Left cardiac atrium (tissue), 4 donors: ENCODE measurements around the gene PLCL1. TPM values are rescaled to one million over a fixed set of nuclear protein-coding genes. Genes with fewer than 3 reads are reported as not detected.
"Not testable (repeated sequence)": the region's sequence is repeated elsewhere in the genome, so short reads cannot be mapped to it uniquely, and the experiment has no call there.

Experiments
- ATAC-seq, 2 donors: fragments of 200-7000 bp; cut with Tn5 transposase; one replicate each; pipeline ENCODE4 v1.9.1; 2020; ENCODE audit warnings: mild to moderate bottlenecking in 2 of 2, moderate library complexity in 2 of 2
- DNase-seq: peaks from one replicate; pipeline ENCODE4 v3.0.0-alpha.2; 2020
- intact Hi-C, 2 donors: fragments of 100-400 bp; cut with DNase I; formaldehyde crosslinking; loops; one replicate each; pipeline versions ENCODE4 v1.14.1 to v1.15.1; 2022 to 2023
- total RNA-seq, 2 donors: library from RNA; stranded (reverse); fragmentation: NEBNext Ultra II Directional; extraction: Animal tissue kit (Norgen Biotek cat#: 25700); gene quantifications; one replicate each; pipeline ENCODE4 v1.2.1, GENCODE V29; 2021
- donor health status: DM: no; HTN: yes; CAD: no.
- donor health status: DM: no; HTN: yes; CAD: no; lungs with severe emphysema.
- donor health status: DM: yes; HTN: yes; CAD: no.
- donor health status: Dilated cardiomyopathy.

The PLCL1 gene
- total RNA-seq, 2 donors from 2014 or later: 17.7 to 19.1 TPM

DNA sequence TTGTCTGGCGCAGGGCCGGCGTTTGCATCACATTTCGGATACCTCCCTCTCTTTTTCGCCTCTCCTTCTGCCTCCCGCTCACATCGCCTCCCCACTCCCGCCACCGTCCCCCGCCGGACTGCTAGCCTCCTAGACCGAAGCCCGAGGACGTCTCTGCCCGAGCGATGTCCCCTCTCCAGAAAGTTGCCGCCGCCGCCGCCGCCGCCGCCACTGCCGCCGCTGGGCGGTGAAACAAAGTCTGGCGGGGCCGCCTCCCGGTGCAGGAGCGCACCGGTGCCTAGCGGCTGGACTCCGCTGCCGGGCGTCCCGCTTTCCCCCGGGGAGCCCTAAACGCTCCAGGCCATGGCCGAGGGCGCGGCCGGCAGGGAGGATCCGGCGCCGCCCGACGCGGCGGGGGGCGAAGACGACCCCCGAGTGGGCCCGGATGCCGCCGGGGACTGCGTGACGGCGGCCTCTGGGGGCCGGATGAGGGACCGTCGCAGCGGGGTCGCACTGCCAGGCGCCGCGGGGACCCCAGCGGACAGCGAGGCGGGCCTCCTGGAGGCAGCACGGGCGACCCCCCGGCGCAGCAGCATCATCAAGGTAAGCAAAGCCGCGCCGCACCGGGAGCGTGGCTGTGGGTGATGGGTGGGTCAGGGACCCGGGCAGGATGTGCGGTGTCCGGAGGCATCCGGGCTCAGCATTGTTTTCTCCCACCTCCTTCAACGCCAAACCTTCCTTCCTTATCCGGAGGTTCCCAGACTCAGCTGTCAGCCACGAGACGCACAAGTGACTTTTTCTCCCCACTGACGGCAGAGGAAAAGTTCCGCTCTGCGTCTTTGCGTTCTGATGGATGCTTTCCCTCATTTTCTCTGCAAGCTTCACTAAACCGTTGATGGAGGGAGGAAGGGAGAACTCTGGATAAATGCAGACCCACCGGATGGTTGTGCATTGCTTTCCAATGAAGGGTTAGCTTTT lies 643 bp downstream of the PLCL1 start:
- DNase-seq: peak; percentile 24
- ATAC-seq: peak; percentile 45 to 57
- intact Hi-C loops: loop anchor here (5.0 to 10.0 kb wide), 4 partner anchors 80 to 492 kb away; no protein-coding TSS in a partner anchor

DNA sequence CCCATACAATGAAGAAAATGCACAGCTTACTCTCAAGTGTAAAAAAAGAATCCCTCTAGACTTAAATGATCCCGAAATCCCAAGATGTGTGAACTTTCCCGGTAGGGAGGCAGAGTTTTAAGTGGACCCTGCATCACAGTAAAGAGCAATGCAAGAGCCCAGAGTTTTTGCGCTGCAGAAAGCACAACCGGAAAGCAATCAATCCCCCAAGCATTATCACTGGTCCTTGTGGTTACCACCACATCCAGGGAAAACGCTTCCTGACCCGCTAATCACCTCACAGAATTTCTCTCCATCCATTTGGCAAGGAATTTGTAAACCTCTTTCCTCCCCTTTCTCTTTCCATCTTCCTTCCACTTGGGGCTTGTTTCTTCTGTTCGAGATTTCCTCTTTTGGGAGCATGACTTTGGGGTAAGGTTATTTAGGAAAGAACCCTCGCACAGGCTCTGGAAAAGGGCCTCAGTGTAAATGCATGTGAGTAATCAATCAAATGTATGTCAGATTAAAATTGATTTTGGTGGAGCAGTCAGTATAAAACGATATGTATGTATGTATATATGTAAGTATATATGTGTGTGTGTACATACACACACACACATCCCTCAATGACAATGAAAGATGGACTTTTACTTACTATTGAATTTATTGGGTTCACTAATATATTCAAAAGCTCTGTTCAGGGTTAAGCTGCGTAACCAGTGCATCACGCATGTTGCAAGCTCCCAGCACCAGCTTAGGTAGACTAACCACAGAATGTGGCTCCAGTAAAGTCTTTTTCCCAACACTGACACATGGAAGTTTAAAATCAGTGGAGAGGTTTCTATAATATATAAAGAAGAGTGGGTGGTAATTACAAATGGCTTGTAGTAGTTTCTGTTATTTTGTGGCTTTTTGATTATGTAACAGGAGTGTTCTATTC lies 1.6 kb downstream of the PLCL1 start:
- DNase-seq (no peak), ATAC-seq (no peak)
- intact Hi-C loops: loop anchor here in 1 of 2 donors (5.0 to 10.0 kb wide), 2 partner anchors 79 to 161 kb away; no protein-coding TSS in a partner anchor

DNA sequence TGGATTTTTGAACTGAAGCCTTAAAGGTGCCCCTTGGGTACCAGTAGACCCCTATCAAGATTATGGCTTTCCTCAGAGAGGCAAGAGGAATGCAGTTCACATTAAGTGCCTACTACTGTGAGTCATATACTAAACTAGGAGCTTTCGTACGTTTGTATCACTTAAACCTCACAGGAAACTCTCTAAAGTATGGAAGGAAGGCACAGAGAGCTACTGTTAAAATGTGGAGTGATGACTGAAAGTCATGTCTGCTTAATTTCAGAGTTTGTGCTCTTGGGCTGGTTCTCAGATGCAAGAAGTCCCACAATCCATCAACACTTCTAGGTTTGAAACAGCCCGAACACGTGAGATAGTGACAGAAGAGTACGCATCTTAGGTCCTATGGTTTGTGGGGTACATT lies 4.7 kb downstream of the PLCL1 start:
- no peak for DNase-seq
- no peak for ATAC-seq
- intact Hi-C loops: loop anchor here in 1 of 2 donors (5.0 to 10.0 kb wide), 2 partner anchors 76 to 158 kb away; no protein-coding TSS in a partner anchor

DNA sequence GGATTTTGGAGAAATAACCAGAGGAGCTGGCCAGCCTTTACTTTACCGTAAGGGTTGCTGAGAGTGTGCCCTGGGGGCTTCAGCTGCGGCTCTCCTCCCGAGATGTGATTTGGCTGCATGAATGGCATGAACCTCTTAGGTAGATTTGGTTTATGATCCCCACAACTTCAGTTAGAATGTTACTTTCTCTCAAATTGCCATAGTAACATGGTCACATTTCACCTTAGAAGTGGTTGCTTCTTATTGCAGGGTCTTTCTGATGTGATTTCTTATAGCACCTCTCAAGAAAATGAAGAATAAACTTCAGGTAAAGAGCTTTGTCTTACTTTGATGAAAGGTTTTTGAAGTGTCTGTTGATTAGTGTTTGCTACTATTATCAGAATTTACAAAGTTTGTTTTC lies 5.6 kb downstream of the PLCL1 start:
- intact Hi-C loops: no loop called here
- ATAC-seq (no peak), DNase-seq (no peak)

DNA sequence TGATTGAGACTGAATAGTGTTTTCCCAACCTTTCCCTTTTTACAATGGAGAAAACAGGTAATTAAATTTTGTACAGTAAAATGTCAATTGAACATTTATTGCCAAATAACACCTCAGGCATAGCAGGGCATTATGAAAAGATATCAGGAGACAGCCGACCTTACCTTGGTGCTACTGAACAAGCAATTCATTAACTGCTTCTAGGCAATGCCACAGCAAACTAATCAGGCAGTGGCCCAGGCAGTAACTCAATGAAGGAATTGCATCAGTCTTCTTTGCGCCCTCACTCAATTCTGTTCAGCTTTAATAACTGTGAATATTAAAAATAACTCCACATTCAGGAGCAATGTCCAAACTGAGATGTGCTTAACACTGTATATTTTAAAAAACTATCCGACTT lies 6.1 kb downstream of the PLCL1 start:
- DNase-seq: no peak
- intact Hi-C loops: no loop called here

DNA sequence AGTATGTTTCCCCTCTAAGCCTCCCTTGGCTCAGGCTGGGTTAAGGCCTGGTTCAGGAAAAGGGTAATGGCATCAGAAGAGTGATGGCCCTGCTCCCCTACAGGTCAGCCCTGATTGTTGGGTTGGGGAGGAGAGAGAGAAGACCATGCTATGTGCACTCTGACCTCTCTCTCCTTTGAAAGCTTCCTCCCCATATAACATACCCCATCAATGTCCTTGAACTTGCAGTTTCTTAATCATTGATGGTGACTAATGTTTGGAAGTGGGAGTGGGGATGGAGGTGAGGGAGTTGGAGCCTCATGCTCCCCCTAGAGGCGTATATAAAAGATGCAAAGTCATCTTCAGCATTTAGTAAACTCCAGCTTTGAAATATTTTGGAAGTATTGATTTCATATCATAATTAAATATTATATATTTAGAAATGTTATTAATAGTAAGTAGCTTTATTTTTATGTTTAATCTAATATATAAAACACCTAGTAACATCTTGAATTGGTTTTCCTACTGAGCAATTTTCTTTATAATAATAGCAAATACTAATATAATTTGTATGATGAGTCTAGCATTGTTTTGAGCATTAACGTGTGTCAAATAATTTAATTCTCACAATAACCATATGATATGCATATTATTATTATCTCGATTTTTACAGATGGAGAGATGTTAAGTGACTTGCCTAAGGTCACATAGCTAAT lies 8.8 kb downstream of the PLCL1 start:
- intact Hi-C loops: no loop called here
- ATAC-seq (peak in 1 of 2 donors; percentile 59), DNase-seq (no peak)

More for the DNA sequence above, 6.1 kb downstream of the PLCL1 start:
- no peak for ATAC-seq

DNA sequence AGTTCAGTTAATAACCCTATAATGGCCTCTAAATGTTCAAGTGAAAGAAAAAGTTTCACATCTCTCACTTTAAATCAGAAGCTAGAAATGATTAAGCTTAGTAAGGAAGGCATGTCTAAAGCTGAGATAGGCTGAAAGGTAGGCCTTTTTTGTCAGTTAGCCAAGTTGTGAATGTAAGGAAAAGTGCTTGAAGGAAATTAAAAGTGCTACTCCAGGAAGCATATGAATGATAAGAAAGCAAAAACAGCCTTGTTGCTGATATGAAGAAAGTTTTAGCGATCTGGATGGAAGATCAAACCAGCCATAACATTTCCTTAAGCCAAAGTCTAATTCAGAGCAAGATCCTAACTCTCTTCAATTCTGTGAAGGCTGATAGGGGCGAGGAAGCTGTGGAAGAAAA lies 10.1 kb downstream of the PLCL1 start:
- DNase-seq (no peak), ATAC-seq (no peak)
- intact Hi-C loops: no loop called here

DNA sequence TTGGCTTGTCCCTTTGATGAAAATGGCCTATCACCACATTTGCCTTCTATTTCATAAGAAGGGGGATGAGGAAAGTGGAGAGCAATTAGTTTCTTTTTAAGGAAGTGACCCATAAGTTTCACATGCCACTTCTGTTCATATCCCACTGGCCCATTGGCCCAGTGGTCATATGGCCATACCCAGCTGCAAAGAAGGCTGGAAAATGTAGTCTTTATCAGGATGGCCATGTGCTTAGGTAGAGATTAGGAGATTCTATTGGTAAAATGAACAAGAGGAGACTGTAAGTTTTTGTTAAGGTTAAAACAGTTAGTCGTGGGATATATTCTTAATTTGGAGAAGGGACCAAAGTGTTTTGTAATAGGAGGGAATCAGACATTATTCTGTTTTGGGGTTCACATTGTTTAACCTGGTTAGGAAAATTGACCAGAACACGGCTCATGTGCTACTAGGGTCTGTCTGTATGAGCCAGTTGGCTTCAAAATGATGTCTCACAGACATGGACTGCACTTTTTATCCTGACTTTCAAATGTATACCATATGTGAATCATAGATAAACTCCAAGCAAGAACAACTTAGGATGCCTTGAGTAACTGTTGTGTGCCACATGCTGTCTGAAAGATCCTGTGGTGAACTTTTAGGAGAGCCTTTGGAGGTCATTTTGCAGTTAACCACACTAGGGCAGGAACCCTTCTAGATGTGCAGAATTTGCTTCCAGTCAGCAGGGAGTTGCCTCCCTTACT lies 17.3 kb downstream of the PLCL1 start:
- intact Hi-C loops: no loop called here
- DNase-seq: no peak
- ATAC-seq: no peak

DNA sequence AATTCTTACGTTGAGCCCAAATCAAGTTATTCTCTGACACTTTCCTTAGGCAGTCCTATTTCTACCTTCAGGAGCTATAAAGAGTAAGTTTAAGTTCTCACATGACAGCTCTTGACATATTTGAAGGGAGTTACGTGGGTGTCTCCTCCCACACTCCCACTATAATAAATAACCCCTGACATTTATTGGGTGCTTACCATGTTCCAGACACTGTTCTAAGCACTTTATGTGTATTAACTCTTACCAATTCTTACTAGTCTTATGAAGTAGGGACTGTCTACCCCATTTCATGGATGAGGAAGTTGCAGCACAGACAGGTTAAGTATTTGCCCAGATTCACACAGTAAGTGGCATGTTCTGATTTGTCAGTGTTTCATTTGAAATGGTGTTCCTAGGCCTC lies 17.9 kb downstream of the PLCL1 start:
- no peak for DNase-seq
- ATAC-seq: no peak
- intact Hi-C loops: no loop called here

DNA sequence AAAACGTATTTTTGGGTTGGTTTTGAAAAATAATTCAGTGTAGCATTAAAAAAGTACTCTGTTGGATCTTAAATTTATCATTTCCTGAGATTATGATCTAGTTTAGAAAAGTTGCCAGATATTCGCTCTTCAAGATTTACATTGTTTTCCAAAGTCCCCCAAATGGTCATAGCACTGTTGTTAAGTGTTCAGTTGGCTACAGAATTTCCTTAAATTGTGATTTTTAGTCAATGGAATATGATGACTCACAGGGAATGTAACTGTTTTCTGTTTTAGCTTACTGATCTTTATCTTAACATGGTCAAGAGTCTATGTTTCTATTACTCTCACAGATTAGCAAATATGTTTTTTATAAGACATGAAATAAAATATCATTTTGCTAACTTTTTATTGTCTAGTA lies 23.2 kb downstream of the PLCL1 start:
- no peak for ATAC-seq
- DNase-seq: no peak
- intact Hi-C loops: no loop called here

DNA sequence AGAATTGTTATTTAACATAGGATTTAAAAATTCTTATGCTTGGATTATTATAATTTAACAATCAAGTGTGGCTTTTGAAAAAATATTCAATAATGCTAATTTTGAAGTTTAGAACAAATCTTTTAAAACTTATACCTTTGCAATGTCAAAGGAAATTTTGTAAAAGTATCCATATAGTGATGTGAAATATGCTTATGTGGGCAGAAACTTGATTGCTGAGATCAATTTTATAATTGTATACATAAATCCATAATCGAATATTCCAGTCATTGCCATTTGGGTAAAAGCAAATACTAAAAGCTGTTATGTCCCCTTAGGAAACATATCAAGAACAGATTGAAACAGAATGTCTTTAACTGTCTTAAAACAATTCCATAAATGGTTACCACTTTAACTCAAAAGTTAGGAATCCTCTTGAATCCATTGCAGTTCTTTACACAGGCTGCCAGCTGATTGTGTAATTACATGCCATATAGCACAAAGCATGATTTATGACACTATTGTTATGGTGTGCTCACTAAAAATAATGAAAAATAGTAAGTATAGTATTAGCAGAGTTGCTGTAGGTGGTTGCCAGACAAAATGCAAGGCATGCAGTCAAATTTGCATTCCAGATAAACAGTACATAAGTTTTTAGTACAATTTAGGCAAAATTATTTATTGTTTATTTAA lies 24.2 kb downstream of the PLCL1 start:
- no peak for DNase-seq
- no peak for ATAC-seq
- intact Hi-C loops: no loop called here

DNA sequence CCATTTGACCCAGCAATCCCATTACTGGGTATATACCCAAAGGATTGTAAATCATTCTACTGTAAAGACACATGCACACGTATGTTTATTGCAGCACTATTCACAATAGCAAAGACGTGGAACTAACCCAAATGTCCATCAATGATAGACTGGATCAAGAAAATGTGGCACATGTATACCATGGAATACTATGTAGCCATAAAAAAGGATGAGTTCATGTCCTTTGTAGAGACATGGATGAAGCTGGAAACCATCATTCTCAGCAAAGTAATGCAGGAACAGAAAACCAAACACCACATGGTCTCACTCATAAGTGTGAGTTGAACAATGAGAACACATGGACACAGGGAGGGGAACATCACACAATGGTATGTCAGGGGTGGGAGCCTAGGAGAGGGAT lies 30.4 kb downstream of the PLCL1 start:
- DNase-seq, ATAC-seq, intact Hi-C loops: not testable (repeated sequence)

DNA sequence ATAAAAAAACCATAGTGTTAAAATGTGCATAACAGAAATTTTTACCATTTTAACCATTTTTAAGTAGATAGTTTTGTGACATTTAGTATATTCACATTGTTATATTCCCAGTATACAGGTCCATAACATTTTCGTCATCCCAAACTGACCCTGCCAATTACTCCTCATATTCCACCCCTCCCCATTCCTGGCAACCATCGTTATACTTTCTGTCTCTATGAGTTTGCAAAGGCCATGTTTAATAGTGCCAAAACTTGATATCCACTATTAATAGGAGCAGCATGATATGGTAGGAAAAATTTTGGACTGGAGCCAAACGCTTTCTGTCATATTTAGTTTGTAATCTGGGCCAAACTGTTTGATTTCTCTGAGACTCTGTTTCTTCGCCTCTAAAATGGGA lies 30.9 kb downstream of the PLCL1 start:
- intact Hi-C loops: no loop called here
- ATAC-seq (no peak), DNase-seq (no peak)

DNA sequence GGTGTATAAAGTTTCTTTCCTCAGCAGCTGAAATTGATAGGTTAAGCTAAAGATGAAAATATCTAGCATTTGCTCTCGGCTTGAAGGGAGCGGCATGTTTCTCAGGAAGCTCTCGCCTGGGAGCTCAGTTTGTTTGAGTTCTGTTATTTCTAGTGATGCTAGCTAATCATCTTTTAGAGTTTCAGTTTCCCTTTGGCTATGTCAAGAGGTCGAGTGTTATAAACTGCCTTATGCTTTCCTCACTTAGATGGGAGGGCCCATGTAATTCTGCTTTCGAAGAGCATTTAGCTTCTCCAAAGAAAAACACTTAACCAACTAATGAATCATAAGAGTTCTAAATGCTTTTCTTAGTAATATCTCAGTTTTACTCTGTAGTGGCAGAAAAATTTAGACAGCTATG lies 33.6 kb downstream of the PLCL1 start:
- ATAC-seq (peak; percentile 79 to 94), DNase-seq (no peak)
- intact Hi-C loops: no loop called here

DNA sequence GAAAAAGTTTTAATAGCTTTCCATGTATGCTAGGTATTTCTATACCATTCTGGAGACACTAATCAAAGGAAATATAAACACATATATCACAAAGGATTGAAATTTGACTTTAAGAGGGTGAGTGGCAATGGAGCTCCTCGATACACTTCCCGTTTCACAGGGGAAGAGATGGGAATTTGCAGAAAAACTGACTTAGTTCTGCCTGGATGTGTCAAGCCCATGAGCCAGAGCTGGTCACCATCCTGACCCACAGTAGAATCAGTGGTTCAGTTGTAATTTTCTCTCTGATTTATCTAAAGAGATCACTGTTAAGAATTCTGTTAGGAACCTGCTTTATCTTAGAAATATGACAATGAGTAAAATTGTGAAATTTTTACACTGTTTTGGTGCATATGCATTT lies 34.2 kb downstream of the PLCL1 start:
- intact Hi-C loops: no loop called here
- ATAC-seq (peak in 1 of 2 donors; percentile 71), DNase-seq (no peak)

DNA sequence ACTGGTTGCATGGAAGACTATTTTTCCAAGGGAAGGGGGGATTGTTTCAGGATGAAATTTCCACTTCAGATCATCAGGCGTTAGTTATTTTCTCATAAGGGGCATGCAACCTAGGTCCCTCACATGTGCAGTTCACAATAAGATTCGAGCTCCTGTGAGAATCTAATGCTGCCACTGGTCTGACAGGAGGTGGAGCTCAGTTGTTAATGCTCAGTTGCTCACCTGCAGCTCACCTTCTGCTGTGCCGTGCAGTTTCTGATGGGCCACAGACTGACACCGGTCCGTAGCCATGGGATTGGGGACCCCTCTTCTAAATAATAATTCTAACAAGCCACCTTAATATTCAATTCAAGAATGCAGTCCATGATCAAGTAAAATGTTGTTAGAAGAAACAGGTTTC lies 34.9 kb downstream of the PLCL1 start:
- intact Hi-C loops: no loop called here
- ATAC-seq (no peak), DNase-seq (no peak)

DNA sequence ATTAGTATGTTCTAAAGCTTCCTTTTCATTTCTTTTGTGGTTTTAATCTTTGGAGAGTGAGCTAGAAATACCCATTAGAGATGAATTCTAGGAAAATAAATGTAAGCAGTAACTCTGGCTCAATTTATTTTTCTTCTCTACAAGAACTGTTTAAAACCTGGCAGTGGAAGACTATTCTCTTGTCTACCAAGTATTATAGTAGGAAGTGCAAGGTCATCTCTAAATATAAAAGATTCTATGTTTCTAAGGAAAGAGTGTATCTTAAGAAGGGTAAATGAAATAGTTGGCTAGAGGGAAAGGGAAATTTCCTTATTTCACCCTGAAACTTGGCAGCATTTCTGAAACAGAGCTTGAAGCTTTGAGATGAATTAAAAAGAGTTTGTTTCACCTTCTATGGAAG lies 35.5 kb downstream of the PLCL1 start:
- DNase-seq (no peak), ATAC-seq (no peak)
- intact Hi-C loops: no loop called here

DNA sequence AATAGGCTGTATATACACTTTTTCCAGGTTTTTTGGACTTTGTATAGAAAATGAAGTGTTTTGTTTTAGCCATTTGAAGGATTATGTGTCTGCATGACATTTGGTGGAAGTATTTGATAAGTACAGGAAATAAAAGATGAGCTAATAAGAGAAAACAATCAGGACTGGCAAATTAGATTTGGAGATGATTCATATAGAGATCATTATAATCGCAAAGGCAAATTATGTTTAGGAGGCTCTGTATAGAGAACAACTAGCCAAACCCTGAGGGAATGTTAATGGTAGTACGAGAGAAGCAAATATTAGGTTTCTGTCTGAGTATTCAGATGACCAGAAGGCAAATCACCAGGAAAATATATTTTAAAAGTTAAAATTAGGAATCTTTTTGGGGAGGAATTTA lies 41.7 kb downstream of the PLCL1 start:
- ATAC-seq (no peak), DNase-seq (no peak)
- intact Hi-C loops: no loop called here
